Neural cell (in vitro differentiated cells): Measurements from ENCODE around the gene SDF4. TPM values are rescaled to one million over a fixed set of nuclear protein-coding genes. Genes with fewer than 3 reads are reported as not detected.

Experiments used
- H2AFZ ChIP-seq: fragments of 200-600, 300-800 bp; sonication (generic), shearing (Covaris generic); 2 replicates; pipeline ENCODE4 v1.6.0; 2014; ENCODE audit warnings: low read depth, mild to moderate bottlenecking, antibody characterized with exemption, low read length, moderate library complexity
- H3F3A ChIP-seq: fragments of 200-600 bp; shearing (Covaris generic); 2 replicates; pipeline ENCODE4 v1.6.1; 2016; ENCODE audit warnings: mild to moderate bottlenecking, moderate library complexity, mixed read lengths, antibody characterized with exemption, low read length; ENCODE audit not compliant: insufficient read depth, poor library complexity, severe bottlenecking
- H3K27ac ChIP-seq: fragments of 200-600, 300-800 bp; sonication (generic), shearing (Covaris generic); 2 replicates; pipeline ENCODE4 v1.5.1; 2014; ENCODE audit warnings: mild to moderate bottlenecking, low read length, moderate library complexity
- H3K27me3 ChIP-seq: fragments of 300-800, 200-600 bp; sonication (generic), shearing (Covaris generic); 2 replicates; pipeline ENCODE4 v1.6.0; 2014; ENCODE audit warnings: mild to moderate bottlenecking, low read depth, low read length, moderate library complexity; ENCODE audit not compliant: insufficient read depth
- H3K36me3 ChIP-seq: fragments of 300-800, 200-600 bp; sonication (generic), shearing (Covaris generic); 2 replicates; pipeline ENCODE4 v1.5.1; 2014; ENCODE audit warnings: mild to moderate bottlenecking, antibody characterized with exemption, low read length, moderate library complexity; ENCODE audit not compliant: insufficient read depth
- H3K4me2 ChIP-seq: fragments of 300-800, 200-600 bp; sonication (generic), shearing (Covaris generic); 2 replicates; pipeline ENCODE4 v1.6.0; 2014; ENCODE audit warnings: mild to moderate bottlenecking, low read length
- H3K4me3 ChIP-seq: fragments of 300-800, 200-600 bp; sonication (generic), shearing (Covaris generic); 2 replicates; pipeline ENCODE4 v1.5.1; 2014; ENCODE audit warnings: mild to moderate bottlenecking, low read length, moderate library complexity
- H3K79me2 ChIP-seq: fragments of 200-600 bp; shearing (Covaris generic); replicated peaks from 2 replicates; pipeline ENCODE4 v1.6.0; 2014; ENCODE audit warnings: mild to moderate bottlenecking, low read length, moderate library complexity; ENCODE audit not compliant: insufficient read depth
- H3K9ac ChIP-seq: fragments of 300-800, 200-600 bp; sonication (generic), shearing (Covaris generic); 2 replicates; pipeline ENCODE4 v1.6.1; 2016; ENCODE audit warnings: mild to moderate bottlenecking, low read length, mixed read lengths
- H3K9me2 ChIP-seq: fragments of 200-600 bp; shearing (Covaris generic); 2 replicates; pipeline ENCODE4 v1.6.1; 2016; ENCODE audit warnings: mild to moderate bottlenecking, low read length, mixed read lengths; ENCODE audit not compliant: insufficient read depth
- H3K9me3 ChIP-seq: fragments of 200-600, 300-800 bp; sonication (generic), shearing (Covaris generic); 2 replicates; pipeline ENCODE4 v1.6.1; 2016; ENCODE audit warnings: mild to moderate bottlenecking, mixed run types, low read length, moderate library complexity, mixed read lengths
- H4K20me1 ChIP-seq: fragments of 200-600 bp; shearing (Covaris generic); 2 replicates; pipeline ENCODE4 v1.6.1; 2016; ENCODE audit warnings: mild to moderate bottlenecking, mixed run types; ENCODE audit not compliant: insufficient read depth
- EP300 ChIP-seq: fragments of 450-650 bp; conservative IDR thresholded peaks from 2 replicates; pipeline ENCODE4 v1.6.1; 2014; ENCODE audit warnings: antibody characterized with exemption, mild to moderate bottlenecking, moderate library complexity; ENCODE audit not compliant: poor library complexity, severe bottlenecking
- EZH2 ChIP-seq: fragments of 200-600, 300-800 bp; shearing (Covaris generic), sonication (generic); IDR thresholded peaks from 2 replicates; pipeline ENCODE4 v1.6.1; 2014; ENCODE audit warnings: antibody characterized with exemption, low read length, borderline replicate concordance, mild to moderate bottlenecking; ENCODE audit not compliant: insufficient read depth, poor library complexity, severe bottlenecking
- MXI1 ChIP-seq: fragments of 450-650 bp; conservative IDR thresholded peaks from 2 replicates; pipeline ENCODE4 v1.6.1; 2014; ENCODE audit warnings: antibody characterized with exemption, mild to moderate bottlenecking; ENCODE audit not compliant: poor library complexity, severe bottlenecking
- POLR2AphosphoS5 ChIP-seq: IDR thresholded peaks from 2 replicates; pipeline ENCODE4 v1.6.1; 2012
- RAD21 ChIP-seq: fragments of 450-650 bp; conservative IDR thresholded peaks from 2 replicates; pipeline ENCODE4 v1.6.1; 2014; ENCODE audit warnings: antibody characterized with exemption, mild to moderate bottlenecking, moderate library complexity
- SMC3 ChIP-seq: fragments of 450-650 bp; conservative IDR thresholded peaks from 2 replicates; pipeline ENCODE4 v1.6.1; 2014; ENCODE audit warnings: antibody characterized with exemption, mild to moderate bottlenecking, moderate library complexity; ENCODE audit not compliant: poor library complexity
- TAF1 ChIP-seq: IDR thresholded peaks from 2 replicates; pipeline ENCODE4 v1.6.1; 2012; ENCODE audit warnings: low read depth
- polyA plus RNA-seq: library from polyadenylated mRNA; depleted of rRNA; stranded (reverse); fragments of >200 nt; gene quantifications from 2 replicates; pipeline ENCODE4 v1.2.3, GENCODE V29; 2014
- TF ChIP-seq, protein P1 (sequence below): IDR thresholded peaks from 2 replicates; pipeline ENCODE4 v1.6.1; 2012; ENCODE audit warnings: borderline replicate concordance
- TF ChIP-seq, protein P2 (sequence below): fragments of 450-650 bp; IDR thresholded peaks from 2 replicates; pipeline ENCODE4 v1.5.1; 2014; ENCODE audit warnings: antibody characterized with exemption, mild to moderate bottlenecking, moderate library complexity; ENCODE audit not compliant: poor library complexity, severe bottlenecking

Gene SDF4
- polyA plus RNA-seq, 1 donor from 2014 or later, result 91.2 TPM

DNA sequence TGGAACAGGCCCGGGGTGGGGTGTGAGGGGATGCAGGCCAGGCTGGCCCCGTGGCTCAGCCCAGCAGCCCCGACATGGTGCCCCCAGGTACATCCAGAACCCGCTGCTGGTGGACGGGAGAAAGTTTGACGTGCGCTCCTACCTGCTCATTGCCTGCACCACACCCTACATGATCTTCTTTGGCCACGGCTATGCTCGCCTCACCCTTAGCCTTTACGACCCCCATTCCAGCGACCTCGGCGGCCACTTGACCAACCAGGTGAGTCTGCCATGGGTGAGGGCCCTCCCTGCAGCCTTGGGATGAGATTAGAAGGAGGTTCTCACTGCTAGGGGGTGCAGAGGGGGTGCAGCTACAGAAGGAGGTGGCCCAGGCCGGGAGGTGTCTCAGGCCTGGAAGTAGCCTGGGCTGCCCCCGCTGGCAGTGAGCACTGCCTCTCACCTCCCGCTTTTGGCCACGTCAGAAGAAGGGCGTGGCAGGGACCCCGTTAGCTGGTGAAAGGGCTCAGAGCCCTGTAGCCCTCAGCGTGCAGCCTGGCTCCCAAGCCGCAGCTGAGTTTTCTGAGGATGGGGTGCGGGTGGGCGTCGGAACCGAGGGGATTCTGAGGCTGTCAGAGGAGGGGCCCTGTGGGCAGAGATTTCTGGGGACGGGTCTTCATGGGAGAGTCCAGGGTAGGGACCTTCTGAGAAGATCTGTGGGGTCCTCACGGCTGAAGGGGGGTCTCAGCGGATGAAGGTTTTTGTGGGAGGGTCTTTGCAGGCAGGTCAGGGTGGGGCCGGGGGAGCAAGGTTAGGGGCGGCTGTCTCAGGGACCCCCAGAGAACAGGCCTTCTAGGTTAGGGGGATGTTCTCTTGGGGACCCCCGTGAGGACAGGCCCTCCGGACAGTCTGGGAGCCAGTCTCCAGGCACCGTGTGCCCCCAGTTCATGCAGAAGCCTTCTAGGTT, 47.7 kb downstream of the SDF4 start:
- TF ChIP-seq POLR2AphosphoS5 (no peak), MXI1 (no peak), TAF1 (no peak), EP300 (no peak), EZH2 (no peak), RAD21 (no peak), SMC3 (no peak)
- TF ChIP-seq, protein P1, sequence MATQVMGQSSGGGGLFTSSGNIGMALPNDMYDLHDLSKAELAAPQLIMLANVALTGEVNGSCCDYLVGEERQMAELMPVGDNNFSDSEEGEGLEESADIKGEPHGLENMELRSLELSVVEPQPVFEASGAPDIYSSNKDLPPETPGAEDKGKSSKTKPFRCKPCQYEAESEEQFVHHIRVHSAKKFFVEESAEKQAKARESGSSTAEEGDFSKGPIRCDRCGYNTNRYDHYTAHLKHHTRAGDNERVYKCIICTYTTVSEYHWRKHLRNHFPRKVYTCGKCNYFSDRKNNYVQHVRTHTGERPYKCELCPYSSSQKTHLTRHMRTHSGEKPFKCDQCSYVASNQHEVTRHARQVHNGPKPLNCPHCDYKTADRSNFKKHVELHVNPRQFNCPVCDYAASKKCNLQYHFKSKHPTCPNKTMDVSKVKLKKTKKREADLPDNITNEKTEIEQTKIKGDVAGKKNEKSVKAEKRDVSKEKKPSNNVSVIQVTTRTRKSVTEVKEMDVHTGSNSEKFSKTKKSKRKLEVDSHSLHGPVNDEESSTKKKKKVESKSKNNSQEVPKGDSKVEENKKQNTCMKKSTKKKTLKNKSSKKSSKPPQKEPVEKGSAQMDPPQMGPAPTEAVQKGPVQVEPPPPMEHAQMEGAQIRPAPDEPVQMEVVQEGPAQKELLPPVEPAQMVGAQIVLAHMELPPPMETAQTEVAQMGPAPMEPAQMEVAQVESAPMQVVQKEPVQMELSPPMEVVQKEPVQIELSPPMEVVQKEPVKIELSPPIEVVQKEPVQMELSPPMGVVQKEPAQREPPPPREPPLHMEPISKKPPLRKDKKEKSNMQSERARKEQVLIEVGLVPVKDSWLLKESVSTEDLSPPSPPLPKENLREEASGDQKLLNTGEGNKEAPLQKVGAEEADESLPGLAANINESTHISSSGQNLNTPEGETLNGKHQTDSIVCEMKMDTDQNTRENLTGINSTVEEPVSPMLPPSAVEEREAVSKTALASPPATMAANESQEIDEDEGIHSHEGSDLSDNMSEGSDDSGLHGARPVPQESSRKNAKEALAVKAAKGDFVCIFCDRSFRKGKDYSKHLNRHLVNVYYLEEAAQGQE, result no peak
- TF ChIP-seq, protein P2, sequence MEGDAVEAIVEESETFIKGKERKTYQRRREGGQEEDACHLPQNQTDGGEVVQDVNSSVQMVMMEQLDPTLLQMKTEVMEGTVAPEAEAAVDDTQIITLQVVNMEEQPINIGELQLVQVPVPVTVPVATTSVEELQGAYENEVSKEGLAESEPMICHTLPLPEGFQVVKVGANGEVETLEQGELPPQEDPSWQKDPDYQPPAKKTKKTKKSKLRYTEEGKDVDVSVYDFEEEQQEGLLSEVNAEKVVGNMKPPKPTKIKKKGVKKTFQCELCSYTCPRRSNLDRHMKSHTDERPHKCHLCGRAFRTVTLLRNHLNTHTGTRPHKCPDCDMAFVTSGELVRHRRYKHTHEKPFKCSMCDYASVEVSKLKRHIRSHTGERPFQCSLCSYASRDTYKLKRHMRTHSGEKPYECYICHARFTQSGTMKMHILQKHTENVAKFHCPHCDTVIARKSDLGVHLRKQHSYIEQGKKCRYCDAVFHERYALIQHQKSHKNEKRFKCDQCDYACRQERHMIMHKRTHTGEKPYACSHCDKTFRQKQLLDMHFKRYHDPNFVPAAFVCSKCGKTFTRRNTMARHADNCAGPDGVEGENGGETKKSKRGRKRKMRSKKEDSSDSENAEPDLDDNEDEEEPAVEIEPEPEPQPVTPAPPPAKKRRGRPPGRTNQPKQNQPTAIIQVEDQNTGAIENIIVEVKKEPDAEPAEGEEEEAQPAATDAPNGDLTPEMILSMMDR, result no peak
- H3K36me3 ChIP-seq, result no peaks in the 10 kb centered on the region
- no peaks in the 10 kb centered on the region for H4K20me1 ChIP-seq
- no peak overlapping the region for H3K4me2 ChIP-seq
- no peaks in the 10 kb centered on the region for H3F3A ChIP-seq
- H2AFZ ChIP-seq, result no peak overlapping the region
- H3K4me3 ChIP-seq, result no peak overlapping the region
- no peak overlapping the region for H3K27ac ChIP-seq
- no peaks in the 10 kb centered on the region for H3K9me3 ChIP-seq
- H3K27me3 ChIP-seq, result no peaks in the 10 kb centered on the region
- H3K79me2 ChIP-seq, result no peaks in the 10 kb centered on the region
- no peaks in the 10 kb centered on the region for H3K9me2 ChIP-seq
- no peak overlapping the region for H3K9ac ChIP-seq

- Histone ChIP-seq H3K9me3 (no peaks in the 10 kb centered on the region), H3K27me3 (no peaks in the 10 kb centered on the region), H3K27ac (no peak overlapping the region), H2AFZ (no peak overlapping the region), H3K9me2 (no peaks in the 10 kb centered on the region), H3F3A (no peaks in the 10 kb centered on the region), H3K36me3 (no peaks in the 10 kb centered on the region), H3K4me2 (no peak overlapping the region), H3K9ac (no peak overlapping the region), H3K4me3 (no peak overlapping the region), H3K79me2 (no peaks in the 10 kb centered on the region), H4K20me1 (no peaks in the 10 kb centered on the region)
- TF ChIP-seq EP300 (no peak), TAF1 (no peak), POLR2AphosphoS5 (no peak), RAD21 (no peak), EZH2 (no peak), SMC3 (no peak), MXI1 (no peak)
- TF ChIP-seq, protein P1, result no peak
- TF ChIP-seq, protein P2, result no peak
Observed at GRCh38 chr1:1183221-1183747, 48.5 kb downstream of the SDF4 start.
